Stimulated activated effector memory CD8-positive, alpha-beta T cell treated with anti-CD3 and anti-CD28 coated beads, Interleukin-12 subunit alpha, Interleukin-12 subunit beta, amount 100 ng/mL, for 72 hours (primary cell): ENCODE results near the gene GAREM1.
"Not testable (repeated sequence)": the region's sequence is repeated elsewhere in the genome, so short reads cannot be mapped to it uniquely, and the experiment has no call there.

Experiments
- ATAC-seq: fragments of 150-1000 bp; cut with Tn5 transposase; 2 replicates; pipeline ENCODE4 v1.10.0; 2021
- DNase-seq, 2 donors: peaks; one replicate each; pipeline ENCODE4 v3.0.0; 2021 to 2022; ENCODE audit warnings: low spot score in 2 of 2
- H3K27ac Mint-ChIP-seq: one replicate; pipeline ENCODE4 v1.8.0; 2022; ENCODE audit warnings: mild to moderate bottlenecking, mixed read lengths
- H3K36me3 Mint-ChIP-seq: one replicate; pipeline ENCODE4 v1.8.0; 2022; ENCODE audit warnings: mild to moderate bottlenecking, mixed read lengths
- H3K4me1 Mint-ChIP-seq: one replicate; pipeline ENCODE4 v1.8.0; 2022; ENCODE audit warnings: mixed read lengths
- H3K4me3 Mint-ChIP-seq: one replicate; pipeline ENCODE4 v1.8.0; 2022; ENCODE audit warnings: mild to moderate bottlenecking, mixed read lengths
- H3K9me3 Mint-ChIP-seq: one replicate; pipeline ENCODE4 v1.8.0; 2022; ENCODE audit warnings: mixed read lengths

Gene GAREM1

DNA sequence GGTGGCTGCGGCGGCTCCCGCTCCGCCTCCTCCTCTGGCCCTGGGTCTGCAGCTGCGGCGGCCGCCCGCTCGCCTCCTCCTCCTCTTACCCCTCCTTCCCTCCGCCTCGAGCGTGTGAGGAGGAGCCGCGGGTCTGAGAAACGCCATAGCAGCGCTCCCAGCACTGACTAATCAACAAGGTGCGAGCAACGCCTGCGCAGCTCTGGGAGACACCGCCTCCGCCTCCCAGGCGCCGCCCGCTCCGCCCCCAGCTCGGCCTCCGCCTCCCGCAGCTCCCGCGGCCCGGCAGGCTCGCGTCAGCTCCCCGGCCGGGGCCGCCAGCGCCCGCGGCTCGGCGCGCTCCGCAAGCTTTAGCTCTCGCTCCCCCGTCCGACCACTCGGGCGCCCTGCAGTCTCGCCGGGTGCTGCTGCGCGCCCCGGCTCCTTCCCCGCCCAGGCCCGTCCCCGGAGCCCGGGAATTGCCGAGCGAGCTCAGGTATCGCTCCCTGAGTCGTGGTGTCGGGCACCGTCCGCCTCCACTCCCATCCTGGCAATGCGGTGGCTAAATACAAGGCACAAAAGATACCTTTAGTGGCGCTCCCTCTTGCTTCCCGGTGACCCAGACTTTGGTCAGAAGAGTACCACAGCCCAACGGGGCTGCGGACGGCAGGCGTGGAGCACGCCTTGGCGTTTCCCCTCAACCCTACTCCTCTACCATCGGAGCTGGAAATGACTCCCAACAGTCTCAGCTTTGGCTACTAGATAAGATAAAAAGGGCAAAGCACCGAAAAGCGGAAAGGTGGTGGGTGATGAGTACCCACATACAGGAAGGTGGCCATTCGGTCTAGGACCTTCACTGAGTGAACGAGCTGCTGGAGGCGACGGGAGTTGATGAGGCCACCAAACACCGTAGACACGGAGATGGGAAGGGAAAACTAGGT lies at the start of gene GAREM1:
Gene GAREM1 (minus strand): TSS at position 169 of the 920 bp plus-strand sequence. CDS start 454 bp downstream, outside the sequence.
- Mint-ChIP-seq H3K36me3 (no peaks in the 10 kb centered on the region), H3K27ac (no peak within 1 kb of the TSS), H3K4me3 (peak within 1 kb of the TSS; percentile 62), H3K9me3 (no peaks in the 10 kb centered on the region), H3K4me1 (peaks cover 24% of the 10 kb centered on the region)
- DNase-seq (peak; percentile 40 to 81), ATAC-seq (peak; percentile 89)

DNA sequence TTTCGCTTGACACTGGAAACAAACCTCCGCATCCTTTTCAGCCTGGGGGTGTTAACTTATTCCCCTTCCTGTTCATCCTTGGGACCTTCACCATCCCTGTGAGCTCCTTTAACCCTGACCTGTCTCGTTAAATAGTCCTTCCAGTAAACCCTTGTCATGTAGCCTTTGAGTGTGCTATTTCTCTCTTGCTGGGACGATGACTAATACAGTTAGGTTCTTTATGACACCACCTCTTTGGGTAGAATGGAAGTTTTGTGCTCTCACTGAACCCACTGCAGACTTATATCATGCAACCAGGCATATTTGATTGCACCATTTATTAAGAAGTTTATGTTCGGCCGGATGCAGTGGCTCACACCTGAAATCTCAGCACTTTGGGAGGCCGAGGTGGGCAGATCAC lies 40.5 kb upstream of the GAREM1 start:
- DNase-seq (no peak), ATAC-seq (peak; percentile 67)
- no peaks in the 10 kb centered on the region for H3K9me3 Mint-ChIP-seq
- H3K36me3 Mint-ChIP-seq, result no peaks in the 10 kb centered on the region
- no peak overlapping the region for H3K27ac Mint-ChIP-seq
- H3K4me1 Mint-ChIP-seq, result no peaks in the 10 kb centered on the region
- no peak overlapping the region for H3K4me3 Mint-ChIP-seq

DNA sequence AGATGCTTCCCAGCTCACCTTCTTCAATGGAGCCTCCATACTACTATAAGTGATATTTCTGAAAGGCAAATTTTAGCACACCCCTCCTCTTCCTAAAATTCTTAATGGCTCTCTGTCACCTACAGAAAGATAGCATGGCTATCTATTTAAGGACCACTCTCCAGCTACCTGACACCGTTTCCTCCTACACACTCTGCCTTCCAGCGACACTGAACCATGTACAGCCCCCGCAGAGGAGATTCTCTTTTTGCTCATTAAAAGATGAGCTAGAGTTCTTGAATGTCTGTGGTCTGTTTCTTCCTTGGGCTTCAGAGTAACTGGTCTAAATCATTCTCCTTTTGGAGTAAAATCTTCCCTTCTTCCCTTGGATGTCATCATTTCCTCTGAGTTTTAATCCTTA lies 38.4 kb upstream of the GAREM1 start:
- Mint-ChIP-seq H3K4me3 (no peak overlapping the region), H3K36me3 (no peaks in the 10 kb centered on the region), H3K27ac (no peak overlapping the region), H3K9me3 (no peaks in the 10 kb centered on the region), H3K4me1 (no peaks in the 10 kb centered on the region)
- DNase-seq, result no peak
- no peak for ATAC-seq

DNA sequence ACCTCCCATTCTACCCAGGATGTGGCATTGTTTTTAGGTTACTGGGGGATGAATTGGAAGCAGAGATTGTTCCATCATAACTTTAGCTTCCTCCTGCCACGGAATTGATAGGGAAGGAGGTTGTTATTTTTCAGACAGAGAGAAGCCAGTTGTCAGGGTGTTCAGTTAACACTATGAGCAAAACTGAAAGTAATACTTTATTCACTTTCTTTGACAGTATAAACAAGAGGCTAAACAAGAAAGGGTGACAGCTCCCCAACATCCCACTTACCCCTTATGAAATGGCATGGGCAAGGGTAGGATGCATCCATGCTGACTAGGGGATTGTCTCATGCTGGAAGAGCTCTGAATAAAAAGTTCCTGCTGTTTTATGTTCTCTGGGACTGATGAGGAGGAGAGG lies 36.4 kb upstream of the GAREM1 start:
- no peaks in the 10 kb centered on the region for H3K4me1 Mint-ChIP-seq
- H3K36me3 Mint-ChIP-seq, result no peaks in the 10 kb centered on the region
- H3K27ac Mint-ChIP-seq, result no peak overlapping the region
- ATAC-seq, result no peak
- DNase-seq, result no peak
- H3K4me3 Mint-ChIP-seq, result no peak overlapping the region
- no peaks in the 10 kb centered on the region for H3K9me3 Mint-ChIP-seq

DNA sequence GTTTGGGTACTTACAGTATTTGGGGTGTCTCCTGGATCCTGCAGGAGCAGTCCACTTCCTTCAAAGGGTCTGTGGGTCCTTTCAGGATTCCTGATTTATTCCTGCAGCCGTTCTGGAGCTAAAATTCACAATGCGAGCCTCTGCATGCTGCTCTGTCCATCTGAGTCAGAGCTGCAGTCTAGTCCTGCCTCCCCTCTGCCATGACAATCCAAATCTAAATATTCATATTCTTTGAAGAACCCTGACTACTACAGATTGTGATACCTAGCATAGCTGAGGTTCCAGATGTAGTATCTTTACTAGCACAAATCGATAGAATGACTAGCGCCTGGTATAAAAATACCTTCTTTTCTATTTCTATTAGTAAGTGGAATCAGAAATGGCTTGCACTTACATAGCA lies 31.3 kb upstream of the GAREM1 start:
- Mint-ChIP-seq H3K36me3 (no peaks in the 10 kb centered on the region), H3K4me3 (no peak overlapping the region), H3K27ac (no peak overlapping the region), H3K9me3 (no peaks in the 10 kb centered on the region), H3K4me1 (no peaks in the 10 kb centered on the region)
- no peak for DNase-seq
- ATAC-seq, result no peak

DNA sequence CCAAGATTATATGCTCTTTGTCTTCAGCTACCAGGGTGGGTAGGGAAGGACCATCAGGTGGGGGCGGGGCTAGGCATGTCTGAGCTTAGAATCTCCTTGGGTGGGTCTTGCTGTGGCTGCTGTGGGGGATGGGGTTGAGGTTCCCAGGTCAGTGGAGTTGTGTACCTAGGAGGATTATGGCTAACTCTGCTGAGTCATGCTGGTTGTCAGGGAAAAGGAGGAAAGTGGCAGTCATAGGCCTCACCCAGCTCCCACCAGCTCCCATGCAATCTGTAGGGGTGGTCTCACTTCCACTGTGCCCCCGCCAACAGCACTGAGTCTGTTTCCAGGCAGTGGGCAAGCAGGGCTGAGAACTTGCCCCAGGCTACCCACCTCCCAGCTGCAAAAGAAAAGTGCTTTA lies 30.6 kb upstream of the GAREM1 start:
- H3K4me1 Mint-ChIP-seq, ATAC-seq, H3K4me3 Mint-ChIP-seq, H3K9me3 Mint-ChIP-seq, H3K27ac Mint-ChIP-seq, H3K36me3 Mint-ChIP-seq, DNase-seq: not testable (repeated sequence)

DNA sequence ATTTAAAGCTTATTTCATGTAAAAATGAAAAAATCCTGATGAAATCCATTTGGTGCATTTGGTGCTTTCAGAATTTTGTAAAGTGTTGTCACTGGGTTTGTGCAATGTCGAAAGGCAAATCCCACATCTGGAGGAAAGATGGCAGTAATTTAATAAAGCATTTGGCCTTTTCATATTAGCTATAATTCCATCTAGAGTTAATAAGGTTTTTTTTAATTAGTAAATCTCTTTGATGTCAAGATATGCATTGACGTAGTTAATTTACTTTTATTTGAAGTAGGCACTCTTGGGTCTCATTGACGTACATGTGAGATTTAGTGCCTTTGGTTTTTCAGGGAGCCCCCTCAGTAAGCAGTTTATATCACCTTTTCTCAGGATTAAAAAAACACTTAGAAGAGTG lies 12.3 kb upstream of the GAREM1 start:
- ATAC-seq, result no peak
- Mint-ChIP-seq H3K36me3 (no peaks in the 10 kb centered on the region), H3K9me3 (no peaks in the 10 kb centered on the region), H3K4me1 (no peaks in the 10 kb centered on the region), H3K27ac (no peak overlapping the region), H3K4me3 (no peak overlapping the region)
- no peak for DNase-seq

DNA sequence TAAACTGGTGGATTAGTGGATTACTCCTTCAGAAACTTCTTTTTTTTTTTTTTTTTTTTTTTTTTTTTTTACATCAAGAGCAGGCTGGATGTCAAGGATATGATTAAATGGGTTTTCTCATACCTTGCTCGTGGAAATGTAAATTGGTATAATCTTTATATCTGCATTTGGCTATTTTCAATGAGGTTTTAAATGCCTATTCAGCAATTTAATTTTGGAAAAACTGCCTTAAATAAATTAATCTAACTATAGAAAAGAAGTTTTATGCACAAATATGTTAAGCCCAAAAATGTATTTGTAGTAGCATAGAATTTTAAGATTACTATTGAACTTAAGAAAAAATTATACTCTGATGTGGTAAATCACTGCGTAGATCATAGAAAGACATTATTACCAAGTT lies 11.4 kb upstream of the GAREM1 start:
- Mint-ChIP-seq H3K4me3 (no peak overlapping the region), H3K36me3 (no peaks in the 10 kb centered on the region), H3K9me3 (no peaks in the 10 kb centered on the region), H3K4me1 (no peaks in the 10 kb centered on the region), H3K27ac (no peak overlapping the region)
- DNase-seq (no peak), ATAC-seq (no peak)

DNA sequence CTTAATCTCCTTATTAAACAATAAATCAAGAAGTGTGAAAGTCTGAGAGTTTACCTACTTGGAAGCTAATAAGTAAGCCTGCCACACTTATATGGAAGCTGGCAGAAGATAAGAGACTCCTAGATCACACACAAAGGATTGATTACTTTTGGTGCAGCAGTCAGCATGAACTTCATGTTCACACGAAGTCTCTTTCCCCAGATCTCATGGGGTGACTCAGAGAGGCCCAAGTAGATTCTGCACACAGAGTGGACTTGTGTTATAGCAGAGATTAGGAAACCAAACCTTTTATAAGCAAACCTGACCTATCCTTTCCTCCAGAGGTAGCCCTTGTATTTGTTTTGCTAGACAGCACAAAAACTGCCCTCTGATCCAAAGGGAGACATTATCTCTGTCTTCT lies 9.9 kb upstream of the GAREM1 start:
- H3K4me3 Mint-ChIP-seq, result no peak overlapping the region
- DNase-seq (no peak), ATAC-seq (no peak)
- no peaks in the 10 kb centered on the region for H3K4me1 Mint-ChIP-seq
- H3K9me3 Mint-ChIP-seq, result no peaks in the 10 kb centered on the region
- no peak overlapping the region for H3K27ac Mint-ChIP-seq
- no peaks in the 10 kb centered on the region for H3K36me3 Mint-ChIP-seq

DNA sequence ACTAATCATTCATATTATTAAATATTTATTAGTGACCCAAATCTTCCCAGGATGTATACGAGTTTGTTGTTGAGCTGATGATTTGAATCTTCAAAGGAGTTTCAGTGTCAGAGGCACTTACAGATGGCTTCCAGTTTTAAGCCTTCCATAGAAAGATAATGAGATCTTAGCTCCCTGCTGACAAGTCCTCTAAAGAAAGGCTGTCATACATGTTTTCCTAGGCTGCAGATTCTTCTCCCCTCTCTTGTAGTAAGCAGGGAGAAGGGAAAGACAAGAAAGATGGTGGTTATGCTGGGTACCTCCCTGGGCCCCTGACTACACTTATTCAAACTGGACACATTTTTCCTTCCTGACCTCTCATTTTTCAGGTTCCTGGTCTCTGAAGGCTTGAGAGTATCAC lies 8.1 kb upstream of the GAREM1 start:
- no peaks in the 10 kb centered on the region for H3K4me1 Mint-ChIP-seq
- H3K36me3 Mint-ChIP-seq, result no peaks in the 10 kb centered on the region
- no peaks in the 10 kb centered on the region for H3K9me3 Mint-ChIP-seq
- DNase-seq (no peak), ATAC-seq (no peak)
- H3K4me3 Mint-ChIP-seq, result no peak overlapping the region
- H3K27ac Mint-ChIP-seq, result no peak overlapping the region

DNA sequence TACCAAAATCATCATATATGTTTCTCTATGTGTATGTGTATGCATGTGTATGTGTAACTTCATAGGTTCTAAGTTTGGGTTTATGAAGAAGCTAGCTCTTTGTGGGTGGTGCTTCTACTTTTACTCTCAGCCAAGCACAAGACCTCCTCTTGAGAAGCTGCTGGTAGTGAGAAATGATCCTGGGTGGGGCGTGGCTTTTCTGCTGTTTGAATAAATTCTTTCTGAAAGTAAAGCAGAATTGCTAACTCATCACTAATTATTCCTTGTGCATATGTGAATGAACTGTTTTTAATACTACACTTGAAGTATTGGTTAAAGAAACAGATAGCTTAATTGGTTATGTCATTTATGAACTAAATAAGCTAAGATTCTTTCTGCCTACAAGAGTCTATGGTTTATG lies 7.6 kb upstream of the GAREM1 start:
- H3K27ac Mint-ChIP-seq, result no peak overlapping the region
- no peak for DNase-seq
- ATAC-seq, result no peak
- no peak overlapping the region for H3K4me3 Mint-ChIP-seq
- no peaks in the 10 kb centered on the region for H3K9me3 Mint-ChIP-seq
- H3K36me3 Mint-ChIP-seq, result no peaks in the 10 kb centered on the region
- H3K4me1 Mint-ChIP-seq, result no peaks in the 10 kb centered on the region

DNA sequence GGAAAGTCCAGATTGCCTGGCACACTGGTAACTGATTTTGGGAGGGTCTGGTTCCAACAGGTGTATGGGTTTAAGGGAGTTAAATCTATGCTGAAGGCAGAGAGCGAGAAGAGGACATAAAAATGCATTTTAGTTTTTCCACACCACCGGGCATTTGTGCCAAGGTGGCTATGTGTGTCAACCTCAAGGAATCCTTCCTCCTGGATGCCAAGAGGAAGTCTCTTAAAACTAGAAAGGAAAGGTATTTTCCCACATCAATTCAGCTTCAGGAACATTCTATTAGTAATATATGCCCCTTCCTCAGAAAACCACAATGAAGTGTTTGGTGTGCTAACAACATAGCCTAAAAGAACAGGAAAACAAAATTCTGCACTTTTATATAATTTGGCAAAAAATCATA lies 5.4 kb upstream of the GAREM1 start:
- DNase-seq, result no peak
- no peak overlapping the region for H3K4me3 Mint-ChIP-seq
- H3K27ac Mint-ChIP-seq, result no peak overlapping the region
- no peaks in the 10 kb centered on the region for H3K36me3 Mint-ChIP-seq
- ATAC-seq, result no peak
- H3K4me1 Mint-ChIP-seq, result peaks cover 8% of the 10 kb centered on the region
- no peaks in the 10 kb centered on the region for H3K9me3 Mint-ChIP-seq

DNA sequence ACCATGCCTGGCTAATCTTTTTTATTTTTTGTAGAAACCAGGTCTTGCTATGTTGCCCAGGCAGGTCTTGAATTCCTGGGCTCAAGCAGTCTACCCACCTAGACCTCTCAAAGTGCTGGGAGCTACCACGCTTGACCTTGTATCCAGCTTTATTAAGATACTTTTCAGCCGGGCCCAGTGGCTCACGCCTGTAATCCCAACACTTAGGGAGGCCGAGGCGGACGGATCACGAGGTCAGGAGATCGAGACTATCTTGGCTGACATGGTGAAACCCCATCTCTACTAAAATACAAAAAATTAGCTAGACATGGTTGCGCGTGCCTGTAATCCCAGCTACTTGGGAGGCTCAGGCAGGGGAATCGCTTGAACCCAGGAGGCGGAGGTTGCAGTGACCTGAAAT lies 4.4 kb upstream of the GAREM1 start:
- H3K36me3 Mint-ChIP-seq, H3K9me3 Mint-ChIP-seq, H3K27ac Mint-ChIP-seq, DNase-seq, H3K4me3 Mint-ChIP-seq, ATAC-seq: not testable (repeated sequence)
- peaks cover 10% of the 10 kb centered on the region for H3K4me1 Mint-ChIP-seq

DNA sequence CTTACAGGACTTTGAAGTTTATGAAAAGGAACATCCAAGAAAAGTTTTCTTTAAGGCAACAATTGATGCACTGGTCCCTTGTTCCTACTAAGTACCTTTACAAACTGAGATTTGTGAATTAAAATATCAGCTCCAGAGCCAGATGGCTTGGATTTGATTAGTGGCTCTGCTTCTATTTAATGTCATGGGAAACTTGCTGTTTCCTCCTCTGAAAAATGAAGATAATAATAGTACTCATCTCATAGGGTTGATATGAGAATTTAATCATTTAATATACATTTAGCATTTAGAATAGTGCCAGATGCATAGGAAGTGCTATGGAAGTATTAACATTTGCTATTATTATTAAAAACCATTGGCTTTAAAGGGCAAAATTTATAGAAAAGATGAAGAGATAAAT lies 2.6 kb upstream of the GAREM1 start:
- no peaks in the 10 kb centered on the region for H3K36me3 Mint-ChIP-seq
- H3K4me1 Mint-ChIP-seq, result peaks cover 24% of the 10 kb centered on the region
- DNase-seq, result no peak
- H3K27ac Mint-ChIP-seq, result no peak overlapping the region
- no peaks in the 10 kb centered on the region for H3K9me3 Mint-ChIP-seq
- H3K4me3 Mint-ChIP-seq, result no peak overlapping the region
- ATAC-seq, result no peak

DNA sequence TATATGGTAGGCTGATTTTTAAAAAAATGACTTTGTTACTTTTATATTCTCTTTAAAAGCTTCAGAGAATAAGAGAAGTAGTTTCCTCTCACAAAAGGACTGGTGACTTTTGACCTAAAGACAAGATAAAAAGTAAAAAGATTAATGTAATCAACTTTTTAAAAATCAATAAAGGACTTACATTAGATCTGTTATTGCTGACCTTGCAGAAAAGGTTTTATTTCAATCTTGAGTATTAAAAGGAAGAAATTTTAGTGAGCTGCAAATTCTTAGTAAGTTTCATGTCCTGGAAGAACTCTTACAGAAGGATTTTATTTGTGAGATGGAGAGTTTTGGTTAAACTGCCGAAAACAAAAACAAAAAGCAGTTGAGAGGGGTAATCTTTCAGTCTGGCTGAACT lies 2.2 kb upstream of the GAREM1 start:
- Mint-ChIP-seq H3K36me3 (no peaks in the 10 kb centered on the region), H3K9me3 (no peaks in the 10 kb centered on the region), H3K27ac (no peak overlapping the region), H3K4me1 (peaks cover 24% of the 10 kb centered on the region), H3K4me3 (no peak overlapping the region)
- no peak for ATAC-seq
- no peak for DNase-seq

DNA sequence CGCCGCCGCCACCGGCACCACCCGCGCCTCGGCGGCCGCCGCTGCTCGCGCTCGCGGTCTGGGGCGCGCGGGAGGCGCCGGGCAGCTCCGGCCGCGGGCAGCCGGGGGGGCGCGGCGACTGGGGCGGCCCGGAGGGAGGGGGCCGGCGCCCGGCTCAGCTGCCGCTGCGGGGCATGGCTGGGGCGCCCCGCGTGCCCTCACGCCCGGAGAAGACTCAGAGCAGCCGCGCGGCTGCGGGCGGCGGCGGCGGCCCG lies 295 bp downstream of the GAREM1 start:
- peak overlapping the region; percentile 62 for H3K4me3 Mint-ChIP-seq

More for the DNA sequence above, 295 bp downstream of the GAREM1 start:
- no peak overlapping the region for H3K27ac Mint-ChIP-seq
- H3K9me3 Mint-ChIP-seq, result no peaks in the 10 kb centered on the region
- DNase-seq (no peak), ATAC-seq (no peak)
- no peaks in the 10 kb centered on the region for H3K36me3 Mint-ChIP-seq
- H3K4me1 Mint-ChIP-seq, result peaks cover 24% of the 10 kb centered on the region
